GM21723 (cell line): ENCODE measurements around the gene CFAP97D2.
A peak's percentile ranks its signal among the peaks of the same experiment; 100 is the strongest.
"Not testable (repeated sequence)": the region's sequence is repeated elsewhere in the genome, so short reads cannot be mapped to it uniquely, and the experiment has no call there.

ENCODE experiments used
- ATAC-seq: cut with Tn5 transposase; IDR thresholded peaks from one replicate; pipeline ENCODE4 v1.9.1; 2021; ENCODE audit warnings: mild to moderate bottlenecking, moderate library complexity; ENCODE audit not compliant: unreplicated experiment

The CFAP97D2 gene

GRCh38 chr13:114143806-114144605 is 35.1 kb upstream of the CFAP97D2 start:
- peak; percentile 54 for ATAC-seq

- no peak for ATAC-seq
Observed at GRCh38 chr13:114144606-114145244, 34.3 kb upstream of the CFAP97D2 start.

- ATAC-seq: no peak
Observed at GRCh38 chr13:114145256-114145655, 33.8 kb upstream of the CFAP97D2 start.

- ATAC-seq: no peak
Observed at GRCh38 chr13:114145722-114146121, 33.3 kb upstream of the CFAP97D2 start.

GRCh38 chr13:114146173-114146572 is 32.9 kb upstream of the CFAP97D2 start:
- no peak for ATAC-seq

- ATAC-seq: no peak
Observed at GRCh38 chr13:114146629-114147028, 32.4 kb upstream of the CFAP97D2 start.

GRCh38 chr13:114147803-114148520 is 31.1 kb upstream of the CFAP97D2 start:
- no peak for ATAC-seq

- peak; percentile 86 for ATAC-seq
Observed at GRCh38 chr13:114148521-114148855, 30.6 kb upstream of the CFAP97D2 start.

- not testable (repeated sequence) for ATAC-seq
Observed at GRCh38 chr13:114148886-114149285, 30.2 kb upstream of the CFAP97D2 start.

GRCh38 chr13:114149774-114150740 is 29.0 kb upstream of the CFAP97D2 start:
- ATAC-seq: no peak

- ATAC-seq: no peak
Observed at GRCh38 chr13:114151031-114151430, 28.0 kb upstream of the CFAP97D2 start.

GRCh38 chr13:114151565-114152284 is 27.3 kb upstream of the CFAP97D2 start:
- no peak for ATAC-seq

GRCh38 chr13:114152285-114152645 is 26.8 kb upstream of the CFAP97D2 start:
- no peak for ATAC-seq

- no peak for ATAC-seq
Observed at GRCh38 chr13:114152831-114153371, 26.2 kb upstream of the CFAP97D2 start.

GRCh38 chr13:114153485-114154080 is 25.5 kb upstream of the CFAP97D2 start:
- ATAC-seq: no peak

- no peak for ATAC-seq
Observed at GRCh38 chr13:114154476-114154875, 24.6 kb upstream of the CFAP97D2 start.

GRCh38 chr13:114155320-114155719 is 23.7 kb upstream of the CFAP97D2 start:
- no peak for ATAC-seq

GRCh38 chr13:114155926-114156883 is 22.9 kb upstream of the CFAP97D2 start:
- no peak for ATAC-seq
